MM.1S (cell line): ENCODE results near the gene MSGN1.

Experiments
- CTCF ChIP-seq: fragments of 300-600 bp; sonication (generic); IDR thresholded peaks from 2 replicates; pipeline ENCODE4 v1.5.1; 2016; ENCODE audit warnings: antibody characterized with exemption, low read length, mixed read lengths
- EZH2 ChIP-seq: fragments of 300-600 bp; sonication (generic); optimal IDR thresholded peaks from 2 replicates; pipeline ENCODE3; 2017; ENCODE audit warnings: low read depth, mild to moderate bottlenecking, antibody characterized with exemption, low read length, mixed read lengths
- EZH2phosphoT487 ChIP-seq: fragments of 300-600 bp; sonication (generic); IDR thresholded peaks from 2 replicates; pipeline ENCODE4 v1.6.1; 2018; ENCODE audit warnings: antibody characterized with exemption, low read length

- TF ChIP-seq CTCF: no peak
- TF ChIP-seq EZH2: no peak
- TF ChIP-seq EZH2phosphoT487: no peak
These were observed 34.8 kb upstream of the MSGN1 start for GRCh38 chr2:17781482-17781881.
